ENCODE measurements around the gene SEC14L1.

The SEC14L1 gene

DNA sequence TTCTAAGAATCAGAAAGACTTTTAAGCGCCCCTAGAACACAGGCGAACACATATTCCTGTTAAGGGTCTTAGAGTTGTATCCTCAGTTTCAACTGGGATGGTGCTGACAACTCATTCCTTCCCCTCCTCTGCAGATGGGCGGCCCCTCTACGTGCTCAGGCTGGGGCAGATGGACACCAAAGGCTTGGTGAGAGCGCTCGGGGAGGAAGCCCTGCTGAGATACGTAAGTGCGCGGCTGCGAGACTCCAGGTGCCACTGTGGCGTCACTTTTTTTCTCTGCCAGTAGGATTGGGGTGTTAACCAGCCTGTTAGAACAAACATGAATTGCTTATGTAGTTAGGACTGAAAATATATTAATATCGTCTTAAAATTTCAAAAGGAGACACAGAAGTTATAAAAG, 62.7 kb downstream of the SEC14L1 start:
- H3K9me3 ChIP-seq (ENCODE audit: severe bottlenecking) = no peaks in the 10 kb centered on the region
- DNase-seq (ENCODE audit: low spot score) (no peak), ATAC-seq (ENCODE audit: low read depth) (no peak)
- H3K27ac ChIP-seq (ENCODE audit: poor library complexity, severe bottlenecking) = no peak overlapping the region
- H3K4me3 ChIP-seq (ENCODE audit: severe bottlenecking) = no peak overlapping the region
- no peaks in the 10 kb centered on the region for H3K4me1 ChIP-seq (ENCODE audit: insufficient read depth, poor library complexity, severe bottlenecking)
- no peaks in the 10 kb centered on the region for H3K27me3 ChIP-seq (ENCODE audit: insufficient read depth, poor library complexity, severe bottlenecking)
- H3K36me3 ChIP-seq (ENCODE audit: low read depth) = peaks cover 88% of the 10 kb centered on the region
- TF ChIP-seq, protein P1, sequence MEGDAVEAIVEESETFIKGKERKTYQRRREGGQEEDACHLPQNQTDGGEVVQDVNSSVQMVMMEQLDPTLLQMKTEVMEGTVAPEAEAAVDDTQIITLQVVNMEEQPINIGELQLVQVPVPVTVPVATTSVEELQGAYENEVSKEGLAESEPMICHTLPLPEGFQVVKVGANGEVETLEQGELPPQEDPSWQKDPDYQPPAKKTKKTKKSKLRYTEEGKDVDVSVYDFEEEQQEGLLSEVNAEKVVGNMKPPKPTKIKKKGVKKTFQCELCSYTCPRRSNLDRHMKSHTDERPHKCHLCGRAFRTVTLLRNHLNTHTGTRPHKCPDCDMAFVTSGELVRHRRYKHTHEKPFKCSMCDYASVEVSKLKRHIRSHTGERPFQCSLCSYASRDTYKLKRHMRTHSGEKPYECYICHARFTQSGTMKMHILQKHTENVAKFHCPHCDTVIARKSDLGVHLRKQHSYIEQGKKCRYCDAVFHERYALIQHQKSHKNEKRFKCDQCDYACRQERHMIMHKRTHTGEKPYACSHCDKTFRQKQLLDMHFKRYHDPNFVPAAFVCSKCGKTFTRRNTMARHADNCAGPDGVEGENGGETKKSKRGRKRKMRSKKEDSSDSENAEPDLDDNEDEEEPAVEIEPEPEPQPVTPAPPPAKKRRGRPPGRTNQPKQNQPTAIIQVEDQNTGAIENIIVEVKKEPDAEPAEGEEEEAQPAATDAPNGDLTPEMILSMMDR (IDR thresholded peaks at IDR 0.05; ENCODE audit: poor library complexity, severe bottlenecking) = no peak

DNA sequence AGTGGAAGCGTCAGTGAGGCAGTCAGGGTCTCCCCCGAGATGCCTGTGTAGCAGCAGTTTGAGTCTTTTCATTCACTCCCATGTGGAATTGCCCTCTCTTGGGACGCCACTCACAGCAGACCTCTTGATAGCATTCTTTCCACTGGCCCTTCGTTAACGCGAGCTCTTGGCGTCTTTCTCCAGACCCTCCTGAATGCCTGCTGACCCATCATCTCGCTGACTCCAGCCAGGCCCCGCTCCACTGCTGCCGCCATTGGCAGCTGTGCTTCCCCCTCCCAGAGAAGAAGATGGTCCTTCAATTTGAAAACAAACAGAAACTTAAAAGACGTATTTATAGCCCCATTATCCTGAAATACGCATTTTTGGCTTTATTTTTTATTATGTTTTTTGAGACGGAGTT, 63.1 kb downstream of the SEC14L1 start:
- no peaks in the 10 kb centered on the region for H3K4me1 ChIP-seq (ENCODE audit: insufficient read depth, poor library complexity, severe bottlenecking)
- TF ChIP-seq, protein P1 (IDR thresholded peaks at IDR 0.05; ENCODE audit: poor library complexity, severe bottlenecking) = no peak
- no peak overlapping the region for H3K27ac ChIP-seq (ENCODE audit: poor library complexity, severe bottlenecking)
- ATAC-seq (ENCODE audit: low read depth) (no peak), DNase-seq (ENCODE audit: low spot score) (no peak)
- no peak overlapping the region for H3K4me3 ChIP-seq (ENCODE audit: severe bottlenecking)
- no peaks in the 10 kb centered on the region for H3K27me3 ChIP-seq (ENCODE audit: insufficient read depth, poor library complexity, severe bottlenecking)
- no peaks in the 10 kb centered on the region for H3K9me3 ChIP-seq (ENCODE audit: severe bottlenecking)
- peaks cover 90% of the 10 kb centered on the region for H3K36me3 ChIP-seq (ENCODE audit: low read depth)

DNA sequence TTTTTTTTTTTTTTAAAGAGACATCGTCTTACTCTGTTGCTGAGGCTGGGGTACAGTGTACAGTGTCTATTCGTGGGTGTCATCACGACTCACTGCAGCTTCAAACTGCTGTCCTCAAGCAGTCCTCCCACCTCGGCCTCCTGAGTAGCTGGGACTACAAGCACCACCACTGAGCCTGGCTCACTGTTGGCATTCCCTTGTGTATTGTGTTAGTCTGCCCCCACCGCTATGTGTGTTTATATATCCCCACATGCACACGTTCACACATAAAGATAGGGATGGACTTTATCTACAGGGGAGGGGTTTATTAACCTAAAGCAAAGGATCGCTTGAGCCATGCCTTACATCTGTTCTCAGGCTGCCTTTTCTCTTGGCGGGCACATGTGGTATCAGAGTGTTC, 63.8 kb downstream of the SEC14L1 start:
- Histone ChIP-seq H3K27ac (ENCODE audit: poor library complexity, severe bottlenecking) (no peak overlapping the region), H3K36me3 (ENCODE audit: low read depth) (peaks cover 91% of the 10 kb centered on the region), H3K4me1 (ENCODE audit: insufficient read depth, poor library complexity, severe bottlenecking) (no peaks in the 10 kb centered on the region), H3K4me3 (ENCODE audit: severe bottlenecking) (no peak overlapping the region), H3K27me3 (ENCODE audit: insufficient read depth, poor library complexity, severe bottlenecking) (no peaks in the 10 kb centered on the region), H3K9me3 (ENCODE audit: severe bottlenecking) (no peaks in the 10 kb centered on the region)
- TF ChIP-seq, protein P1 (IDR thresholded peaks at IDR 0.05; ENCODE audit: poor library complexity, severe bottlenecking) = no peak
- ATAC-seq (ENCODE audit: low read depth) (no peak), DNase-seq (ENCODE audit: low spot score) (no peak)

DNA sequence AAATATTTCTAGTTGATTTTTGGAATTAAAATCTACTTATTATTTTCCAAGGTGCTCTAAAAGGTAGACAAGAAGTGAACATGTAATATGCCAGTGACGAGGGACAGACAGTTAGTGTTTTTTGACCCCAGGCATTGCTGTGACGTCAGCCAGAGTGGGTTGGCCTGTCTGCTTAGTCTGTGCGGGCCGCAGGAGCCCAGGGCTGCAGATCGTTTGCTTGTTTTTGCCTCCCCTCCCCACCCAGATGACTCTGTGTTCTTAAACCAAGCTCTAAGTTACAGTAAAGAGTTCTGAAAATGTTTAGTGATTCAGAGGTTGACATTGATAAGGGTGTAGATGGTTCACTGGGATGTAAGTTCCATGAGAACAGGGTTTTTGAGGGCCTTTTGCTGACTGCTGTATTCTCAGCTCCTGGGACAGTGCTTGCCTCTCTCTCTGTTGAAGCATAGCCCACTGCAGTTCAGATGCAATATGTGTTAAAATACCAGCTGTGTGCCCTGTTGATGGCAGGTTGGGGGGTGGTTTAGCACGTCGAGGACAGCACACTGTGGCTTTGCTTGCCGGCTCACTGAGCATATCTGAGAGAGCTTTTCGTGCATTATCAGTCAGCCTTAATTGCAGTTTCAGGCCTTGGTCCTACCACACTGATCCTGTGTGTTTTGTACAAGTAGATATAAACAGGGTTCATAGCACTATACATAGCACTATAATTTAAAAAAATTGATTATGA, 64.8 kb downstream of the SEC14L1 start:
- Histone ChIP-seq H3K9me3 (ENCODE audit: severe bottlenecking) (no peaks in the 10 kb centered on the region), H3K36me3 (ENCODE audit: low read depth) (peaks cover 91% of the 10 kb centered on the region), H3K4me1 (ENCODE audit: insufficient read depth, poor library complexity, severe bottlenecking) (no peaks in the 10 kb centered on the region), H3K27ac (ENCODE audit: poor library complexity, severe bottlenecking) (no peak overlapping the region), H3K27me3 (ENCODE audit: insufficient read depth, poor library complexity, severe bottlenecking) (no peaks in the 10 kb centered on the region), H3K4me3 (ENCODE audit: severe bottlenecking) (no peak overlapping the region)
- ATAC-seq (ENCODE audit: low read depth) = no peak
- DNase-seq (ENCODE audit: low spot score) = no peak
- TF ChIP-seq, protein P1 (IDR thresholded peaks at IDR 0.05; ENCODE audit: poor library complexity, severe bottlenecking) = no peak
